B cell (primary cell): Measurements from ENCODE around the gene RELL2. TPM values are rescaled to one million over a fixed set of nuclear protein-coding genes. Genes with fewer than 3 reads are reported as not detected.

Experiments used
- ATAC-seq: fragments of 200-7000 bp; cut with Tn5 transposase; one replicate; pipeline ENCODE4 v1.10.0; 2021; ENCODE audit warnings: low read depth, mild to moderate bottlenecking, moderate number of reproducible peaks, moderate library complexity
- CTCF ChIA-PET: fragments of 350-600 bp; sonication (Branson Sonifier 250); formaldehyde crosslinking; loops from one replicate; lab custom pipeline; 2021; ENCODE audit warnings: antibody characterized with exemption, inconsistent platforms; lab: Charles Lee
- POLR2A ChIA-PET: fragments of 350-600 bp; sonication (Branson Sonifier 250); formaldehyde crosslinking; loops from one replicate; lab custom pipeline; 2021; ENCODE audit warnings: antibody characterized with exemption; lab: Charles Lee
- DNase-seq: peaks from one replicate; pipeline ENCODE4 v3.0.0; 2013
- H2AFZ ChIP-seq: 2 replicates; pipeline ENCODE4 v1.6.1; 2012; ENCODE audit warnings: mild to moderate bottlenecking, low read depth, low read length; ENCODE audit not compliant: insufficient read depth, poor library complexity, severe bottlenecking
- H3K27ac ChIP-seq, 2 donors: 1 replicate in 1 of 2; 2 replicates in 1 of 2; pipeline ENCODE4 v1.5.1; 2012 to 2013; ENCODE audit warnings: low read length in 2 of 2, mild to moderate bottlenecking in 2 of 2, moderate library complexity in 1 of 2
- H3K27me3 ChIP-seq, 4 experiments: fragments of 200-600 bp in 1 of 4; sonication (generic) in 1 of 4; replicated peaks in 1 of 4; 1 replicate in 2 of 4; 2 replicates in 2 of 4; pipeline versions ENCODE4 v1.6.1 to v1.7.0; 2013 to 2016; ENCODE audit warnings: low read length in 3 of 4, mild to moderate bottlenecking in 2 of 4, mixed read lengths in 1 of 4, moderate library complexity in 1 of 4; ENCODE audit not compliant: insufficient read depth in 4 of 4, control insufficient read depth in 3 of 4; ENCODE audit errors: control extremely low read depth in 1 of 4
- H3K36me3 ChIP-seq, 2 experiments: replicated peaks in 1 of 2; 1 replicate in 1 of 2; 2 replicates in 1 of 2; pipeline versions ENCODE4 v1.6.1 to v1.7.1; 2013; ENCODE audit warnings: low read length in 1 of 2; ENCODE audit not compliant: insufficient read depth in 2 of 2, control insufficient read depth in 1 of 2; ENCODE audit errors: control extremely low read depth in 1 of 2, extremely low read depth in 1 of 2
- H3K4me1 ChIP-seq, 2 donors: fragments of 200-600 bp in 1 of 2; sonication (generic) in 1 of 2; 1 replicate in 1 of 2; 2 replicates in 1 of 2; pipeline versions ENCODE4 v1.5.1 to v1.6.1; 2013 to 2017; ENCODE audit warnings: low read length in 2 of 2; ENCODE audit not compliant: control insufficient read depth in 2 of 2, insufficient read depth in 2 of 2
- H3K4me2 ChIP-seq: replicated peaks from 2 replicates; pipeline ENCODE3; 2012; ENCODE audit warnings: mild to moderate bottlenecking, low read depth, low read length; ENCODE audit not compliant: poor library complexity, severe bottlenecking
- H3K4me3 ChIP-seq, 5 experiments: fragments of 200-600 bp in 1 of 5; sonication (generic) in 1 of 5; 1 replicate in 3 of 5; 2 replicates in 2 of 5; pipeline versions ENCODE4 v1.5.1 to v1.7.0; 2011 to 2016; ENCODE audit warnings: low read length in 4 of 5, mild to moderate bottlenecking in 4 of 5, low read depth in 2 of 5, control low read depth in 1 of 5, moderate library complexity in 1 of 5; ENCODE audit not compliant: insufficient read depth in 1 of 5; ENCODE audit errors: control extremely low read depth in 1 of 5, extremely low read depth in 1 of 5
- H3K79me2 ChIP-seq: fragments of 200-600 bp; sonication (generic); one replicate; pipeline ENCODE4 v1.6.0; 2016; ENCODE audit warnings: low read length; ENCODE audit not compliant: control insufficient read depth, insufficient read depth
- H3K9ac ChIP-seq: fragments of 200-600 bp; sonication (generic); 2 replicates; pipeline ENCODE4 v1.6.1; 2017; ENCODE audit warnings: mild to moderate bottlenecking, low read length, moderate library complexity
- H3K9me3 ChIP-seq, 3 donors: one replicate each; pipeline versions ENCODE4 v1.6.1 to v1.7.1; 2013; ENCODE audit warnings: low read length in 2 of 3; ENCODE audit not compliant: control insufficient read depth in 2 of 3, insufficient read depth in 1 of 3; ENCODE audit errors: control extremely low read depth in 1 of 3
- H4K20me1 ChIP-seq: 2 replicates; pipeline ENCODE4 v1.6.0; 2012; ENCODE audit warnings: mild to moderate bottlenecking, low read length; ENCODE audit not compliant: insufficient read depth, control insufficient read depth, poor library complexity, severe bottlenecking
- H3K27ac Mint-ChIP-seq: one replicate; pipeline ENCODE4 v1.8.0; 2021; ENCODE audit warnings: mixed read lengths
- H3K27me3 Mint-ChIP-seq: one replicate; pipeline ENCODE4 v1.8.0; 2021; ENCODE audit warnings: mixed read lengths
- H3K4me1 Mint-ChIP-seq: one replicate; pipeline ENCODE4 v1.8.0; 2021; ENCODE audit warnings: mixed read lengths
- H3K4me3 Mint-ChIP-seq: one replicate; pipeline ENCODE4 v1.8.0; 2021; ENCODE audit warnings: mixed read lengths
- H3K9me3 Mint-ChIP-seq: one replicate; pipeline ENCODE4 v1.8.0; 2022; ENCODE audit warnings: mixed read lengths; ENCODE audit not compliant: insufficient read depth
- CTCF ChIP-seq: fragments of 200-600 bp; IDR thresholded peaks from one replicate; pipeline ENCODE4 v1.8.0; 2022; ENCODE audit warnings: antibody characterized with exemption, mild to moderate bottlenecking
- EZH2 ChIP-seq: IDR thresholded peaks from 2 replicates; pipeline ENCODE4 v1.6.1; 2012; ENCODE audit warnings: borderline replicate concordance, low read depth, mild to moderate bottlenecking, moderate library complexity, low read length; ENCODE audit not compliant: insufficient read depth, poor library complexity, severe bottlenecking
- WGBS: methylation state at CpG from one replicate; pipeline ENCODE4 v1.1.5; 2013; ENCODE audit warnings: missing lambda C conversion rate; ENCODE audit not compliant: insufficient coverage; 5-methylcytosine and 5-hydroxymethylcytosine counted together
- intact Hi-C: fragments of 100-400 bp; cut with micrococcal nuclease; formaldehyde crosslinking; loops from one replicate; pipeline ENCODE4 v1.10.0; 2022
- polyA plus RNA-seq: library from polyadenylated mRNA; depleted of rRNA; stranded (reverse); fragments of >200 nt; gene quantifications from 2 replicates; pipeline ENCODE4 v1.2.3, GENCODE V29; 2012
- total RNA-seq, 2 donors: library from RNA; stranded (reverse); fragments of 120-200 nt in 1 of 2; gene quantifications; 1 replicate in 1 of 2; 2 replicates in 1 of 2; pipeline versions ENCODE4 v1.2.3 to v1.2.4, GENCODE V29; 2013 to 2022

Gene RELL2
- total and polyA plus RNA-seq, 2 donors (not counting 1 experiment from before 2014, with no cell fraction given), result 12.1 to 48.9 TPM

DNA sequence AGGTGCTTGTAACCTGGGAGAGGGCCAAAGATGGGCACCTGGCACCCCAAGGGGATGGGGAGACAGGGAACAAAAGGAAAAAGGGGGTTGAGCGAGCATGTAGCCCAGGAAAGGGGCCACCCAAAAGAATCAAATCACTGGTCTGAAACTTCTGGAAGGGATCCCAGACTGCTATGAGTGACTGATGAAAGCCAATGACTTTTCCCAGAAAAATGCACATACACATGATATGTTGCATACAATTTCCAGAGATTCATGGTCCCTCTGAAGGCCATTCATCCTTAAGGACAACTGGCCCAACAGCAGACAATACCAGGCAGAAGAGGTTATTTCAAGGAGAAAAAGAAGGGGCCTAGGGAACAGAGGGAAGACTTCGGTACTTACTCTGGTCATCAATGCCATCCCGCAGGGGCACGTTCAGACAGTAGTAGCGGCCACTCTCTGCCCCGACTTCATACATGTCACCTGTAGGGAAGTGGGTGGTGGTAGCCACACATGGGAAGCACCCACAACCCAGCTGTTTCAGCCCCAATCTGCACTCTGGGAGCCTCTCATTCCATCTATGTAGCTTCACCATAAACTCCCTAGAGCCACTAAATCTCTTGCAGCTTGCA is 8.5 kb upstream of the RELL2 start:
- no peak for ATAC-seq
- POLR2A ChIA-PET, result no interaction called here
- no peak overlapping the region for H3K4me3 ChIP-seq

More for the DNA sequence above, 8.5 kb upstream of the RELL2 start:
- Histone ChIP-seq H3K36me3 (peaks cover 1 to 59% of the 10 kb centered on the region in 2 experiments), H3K27me3 (no peaks in the 10 kb centered on the region), H3K9ac (no peak overlapping the region), H2AFZ (no peak overlapping the region), H3K9me3 (no peaks in the 10 kb centered on the region), H3K27ac (no peak overlapping the region), H4K20me1 (no peaks in the 10 kb centered on the region), H3K4me2 (no peak overlapping the region), H3K4me1 (peaks cover 7 to 8% of the 10 kb centered on the region in 2 donors), H3K79me2 (peaks cover 34% of the 10 kb centered on the region)
- no peak for TF ChIP-seq CTCF
- no peak for TF ChIP-seq EZH2
- Mint-ChIP-seq H3K4me1 (peaks cover 10% of the 10 kb centered on the region), H3K9me3 (no peaks in the 10 kb centered on the region), H3K27me3 (no peaks in the 10 kb centered on the region), H3K27ac (no peak overlapping the region), H3K4me3 (no peak overlapping the region)
- no peak for DNase-seq
- CTCF ChIA-PET, result interaction anchor here (1.1 kb wide), 1 partner anchor 9 kb away, joined by 4 read pairs; no protein-coding TSS in a partner anchor
- 100% methylated on average over 2 of the region's 6 CpGs for WGBS
- intact Hi-C loops, result no loop called here
